C4-2B (cell line): ENCODE results near the gene TUBB6.

Experiments used
- CTCF ChIP-seq: fragments of 450-650 bp; conservative IDR thresholded peaks from 2 replicates; pipeline ENCODE4 v1.5.1; 2017; ENCODE audit warnings: mild to moderate bottlenecking
- ZFX ChIP-seq: fragments of 450-650 bp; IDR thresholded peaks from 2 replicates; pipeline ENCODE4 v1.6.1; 2017

- TF ChIP-seq CTCF (no peak), ZFX (no peak)
Observed at GRCh38 chr18:12361770-12362378, 53.8 kb downstream of the TUBB6 start.
